Naive thymus-derived CD4-positive, alpha-beta T cell (primary cell): ENCODE measurements around the gene OSBP2. TPM values are rescaled to one million over a fixed set of nuclear protein-coding genes. Genes with fewer than 3 reads are reported as not detected.

Experiments used
- ATAC-seq: fragments of 150-1000 bp; cut with Tn5 transposase; 2 replicates; pipeline ENCODE4 v1.10.0; 2021; ENCODE audit warnings: mild to moderate bottlenecking, moderate library complexity
- CTCF ChIA-PET: fragments of 350-600 bp; sonication (Branson Sonifier 250); formaldehyde crosslinking; loops from one replicate; lab custom pipeline; 2021; ENCODE audit warnings: antibody characterized with exemption; lab: Charles Lee
- POLR2A ChIA-PET: fragments of 350-600 bp; sonication (Branson Sonifier 250); formaldehyde crosslinking; loops from one replicate; lab custom pipeline; 2021; ENCODE audit warnings: antibody characterized with exemption, inconsistent platforms; lab: Charles Lee
- DNase-seq, 9 donors: peaks; one replicate each; pipeline versions ENCODE4 v3.0.0 to v3.0.0-alpha.2; 2020 to 2022; ENCODE audit warnings: mixed read lengths in 1 of 9
- H3K27ac ChIP-seq: one replicate; pipeline ENCODE4 v1.7.0; 2013; ENCODE audit warnings: mild to moderate bottlenecking, low read depth, low read length, moderate library complexity
- H3K27me3 ChIP-seq, 2 donors: one replicate each; pipeline ENCODE4 v1.7.0; 2013; ENCODE audit warnings: low read length in 2 of 2, mild to moderate bottlenecking in 2 of 2, moderate library complexity in 2 of 2; ENCODE audit not compliant: control insufficient read depth in 2 of 2, insufficient read depth in 2 of 2
- H3K36me3 ChIP-seq, 3 experiments: 1 replicate in 2 of 3; 2 replicates in 1 of 3; pipeline ENCODE4 v1.7.0; 2013; ENCODE audit warnings: low read length in 3 of 3, mild to moderate bottlenecking in 3 of 3, moderate library complexity in 1 of 3; ENCODE audit not compliant: insufficient read depth in 3 of 3, control insufficient read depth in 2 of 3
- H3K4me1 ChIP-seq, 2 donors: one replicate each; pipeline ENCODE4 v1.7.0; 2013; ENCODE audit warnings: low read length in 2 of 2, mild to moderate bottlenecking in 2 of 2, moderate library complexity in 1 of 2; ENCODE audit not compliant: control insufficient read depth in 2 of 2, insufficient read depth in 2 of 2
- H3K4me3 ChIP-seq: 2 replicates; pipeline ENCODE4 v1.7.0; 2013; ENCODE audit warnings: mild to moderate bottlenecking, low read length
- H3K9me3 ChIP-seq, 3 experiments: 1 replicate in 2 of 3; 2 replicates in 1 of 3; pipeline ENCODE4 v1.7.0; 2013; ENCODE audit warnings: low read length in 3 of 3; ENCODE audit not compliant: control insufficient read depth in 2 of 3
- H3K27ac Mint-ChIP-seq, 9 donors: one replicate each; pipeline ENCODE4 v1.8.0; 2020 to 2022; ENCODE audit warnings: mixed read lengths in 9 of 9, mild to moderate bottlenecking in 8 of 9, moderate library complexity in 5 of 9, inconsistent platforms in 2 of 9
- H3K27me3 Mint-ChIP-seq, 5 donors: one replicate each; pipeline ENCODE4 v1.8.0; 2021 to 2022; ENCODE audit warnings: mixed read lengths in 5 of 5, mild to moderate bottlenecking in 1 of 5
- H3K36me3 Mint-ChIP-seq, 5 donors: one replicate each; pipeline ENCODE4 v1.8.0; 2020 to 2022; ENCODE audit warnings: mixed read lengths in 5 of 5, mild to moderate bottlenecking in 3 of 5, inconsistent platforms in 1 of 5
- H3K4me1 Mint-ChIP-seq, 7 donors: one replicate each; pipeline ENCODE4 v1.8.0; 2020 to 2022; ENCODE audit warnings: mixed read lengths in 7 of 7, mild to moderate bottlenecking in 3 of 7, inconsistent platforms in 1 of 7
- H3K4me3 Mint-ChIP-seq, 10 donors: one replicate each; pipeline ENCODE4 v1.8.0; 2020 to 2022; ENCODE audit warnings: mild to moderate bottlenecking in 10 of 10, mixed read lengths in 10 of 10, moderate library complexity in 6 of 10, inconsistent platforms in 2 of 10
- H3K9me3 Mint-ChIP-seq, 11 donors: one replicate each; pipeline ENCODE4 v1.8.0; 2020 to 2022; ENCODE audit warnings: mixed read lengths in 11 of 11, mild to moderate bottlenecking in 4 of 11, inconsistent platforms in 1 of 11, moderate library complexity in 1 of 11
- intact Hi-C, 2 donors: fragments of 100-400 bp; cut with micrococcal nuclease; formaldehyde crosslinking; loops; one replicate each; pipeline ENCODE4 v1.15.1; 2023
- polyA plus RNA-seq, 2 donors: library from polyadenylated mRNA; unstranded; fragments of 300-500 nt; fragmentation: Illumina TruSeq; gene quantifications; one replicate each; pipeline ENCODE4 v1.2.3, GENCODE V29; 2021
- total RNA-seq, 6 experiments: library from RNA in 5 of 6; stranded (reverse) in 5 of 6; gene quantifications; 1 replicate in 5 of 6; 2 replicates in 1 of 6; pipeline ENCODE4 v1.2.3 and lab custom pipeline; 2021 to 2026

OSBP2 gene
- total and polyA plus RNA-seq, 7 experiments from 2014 or later: 0.37 to 2.7 (median 1.8) TPM

DNA sequence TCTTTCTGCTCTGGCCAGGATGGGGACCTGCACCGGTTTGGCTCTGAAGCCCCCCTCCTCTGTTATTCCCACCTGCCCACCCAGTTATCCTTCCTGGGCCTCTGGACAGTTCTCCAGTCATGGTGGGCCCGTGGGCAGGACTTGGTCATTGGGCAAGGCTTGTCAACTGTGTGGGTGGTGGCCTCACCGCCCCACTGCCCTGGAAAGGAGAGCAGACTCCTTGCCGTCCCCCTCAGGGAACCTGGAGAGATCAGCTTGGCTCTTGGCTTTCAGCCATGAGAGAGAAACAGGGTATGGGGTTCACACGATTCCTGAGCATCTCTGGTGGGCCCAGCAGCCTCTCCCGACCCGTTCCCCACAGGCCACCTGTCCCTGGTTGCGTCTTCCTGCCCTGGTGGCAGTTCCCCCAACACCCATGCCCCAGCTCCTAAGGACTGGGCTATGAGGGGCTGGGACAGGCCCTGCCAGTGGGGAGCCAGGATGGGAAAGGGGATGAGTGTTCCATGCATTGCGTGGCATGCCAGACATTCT, 181.6 kb downstream of the OSBP2 start:
- Histone ChIP-seq H3K36me3 (no peaks in the 10 kb centered on the region), H3K27me3 (no peaks in the 10 kb centered on the region), H3K27ac (no peak overlapping the region), H3K4me1 (no peaks in the 10 kb centered on the region), H3K4me3 (no peak overlapping the region), H3K9me3 (no peaks in the 10 kb centered on the region)
- intact Hi-C loops: no loop called here
- no peak for ATAC-seq
- H3K27ac Mint-ChIP-seq: no peak overlapping the region
- H3K27me3 Mint-ChIP-seq: no peaks in the 10 kb centered on the region
- no peak overlapping the region for H3K4me3 Mint-ChIP-seq
- DNase-seq: no peak
- CTCF ChIA-PET: no interaction called here
- no peaks in the 10 kb centered on the region for H3K9me3 Mint-ChIP-seq
- POLR2A ChIA-PET: no interaction called here
- H3K4me1 Mint-ChIP-seq: no peaks in the 10 kb centered on the region
- no peaks in the 10 kb centered on the region for H3K36me3 Mint-ChIP-seq

DNA sequence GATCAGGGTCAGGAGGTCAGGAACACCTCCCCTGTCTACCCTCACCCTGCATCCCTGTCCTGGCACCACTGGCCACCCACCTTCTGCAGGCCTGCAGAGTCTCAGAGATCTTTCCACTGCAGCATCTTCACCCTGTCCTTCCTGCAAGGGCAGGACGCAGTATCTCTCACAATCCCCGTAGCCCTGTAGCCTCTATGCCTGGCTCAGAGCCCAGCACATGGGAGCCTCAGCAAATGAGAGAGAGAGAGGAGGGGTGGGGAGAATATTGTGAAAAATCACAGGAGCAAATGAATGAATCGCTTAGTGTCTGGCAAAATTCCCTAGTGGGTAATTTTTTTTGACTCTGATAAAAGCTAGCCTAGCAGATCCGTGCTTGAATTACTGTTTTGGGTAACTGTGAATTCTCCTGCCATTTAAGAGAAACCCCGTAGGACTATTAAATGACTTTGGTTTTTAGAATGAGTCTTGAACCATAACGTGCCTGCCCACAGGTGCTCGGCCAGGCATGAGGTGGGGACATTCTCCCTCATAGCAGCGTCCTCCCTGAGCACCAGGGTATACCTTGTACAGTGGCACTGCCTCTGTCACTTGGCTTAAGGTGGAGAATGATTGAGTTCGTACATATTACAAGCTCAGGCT, 182.4 kb downstream of the OSBP2 start:
- CTCF ChIA-PET: no interaction called here
- H3K4me1 ChIP-seq: no peaks in the 10 kb centered on the region
- ATAC-seq (no peak), DNase-seq (no peak)
- Mint-ChIP-seq H3K27me3 (no peaks in the 10 kb centered on the region), H3K27ac (no peak overlapping the region), H3K4me3 (no peak overlapping the region), H3K4me1 (no peaks in the 10 kb centered on the region), H3K36me3 (no peaks in the 10 kb centered on the region), H3K9me3 (no peaks in the 10 kb centered on the region)
- POLR2A ChIA-PET: no interaction called here
- H3K9me3 ChIP-seq: no peaks in the 10 kb centered on the region
- no peak overlapping the region for H3K4me3 ChIP-seq
- H3K27me3 ChIP-seq: no peaks in the 10 kb centered on the region
- no peak overlapping the region for H3K27ac ChIP-seq
- no peaks in the 10 kb centered on the region for H3K36me3 ChIP-seq
- intact Hi-C loops: no loop called here

DNA sequence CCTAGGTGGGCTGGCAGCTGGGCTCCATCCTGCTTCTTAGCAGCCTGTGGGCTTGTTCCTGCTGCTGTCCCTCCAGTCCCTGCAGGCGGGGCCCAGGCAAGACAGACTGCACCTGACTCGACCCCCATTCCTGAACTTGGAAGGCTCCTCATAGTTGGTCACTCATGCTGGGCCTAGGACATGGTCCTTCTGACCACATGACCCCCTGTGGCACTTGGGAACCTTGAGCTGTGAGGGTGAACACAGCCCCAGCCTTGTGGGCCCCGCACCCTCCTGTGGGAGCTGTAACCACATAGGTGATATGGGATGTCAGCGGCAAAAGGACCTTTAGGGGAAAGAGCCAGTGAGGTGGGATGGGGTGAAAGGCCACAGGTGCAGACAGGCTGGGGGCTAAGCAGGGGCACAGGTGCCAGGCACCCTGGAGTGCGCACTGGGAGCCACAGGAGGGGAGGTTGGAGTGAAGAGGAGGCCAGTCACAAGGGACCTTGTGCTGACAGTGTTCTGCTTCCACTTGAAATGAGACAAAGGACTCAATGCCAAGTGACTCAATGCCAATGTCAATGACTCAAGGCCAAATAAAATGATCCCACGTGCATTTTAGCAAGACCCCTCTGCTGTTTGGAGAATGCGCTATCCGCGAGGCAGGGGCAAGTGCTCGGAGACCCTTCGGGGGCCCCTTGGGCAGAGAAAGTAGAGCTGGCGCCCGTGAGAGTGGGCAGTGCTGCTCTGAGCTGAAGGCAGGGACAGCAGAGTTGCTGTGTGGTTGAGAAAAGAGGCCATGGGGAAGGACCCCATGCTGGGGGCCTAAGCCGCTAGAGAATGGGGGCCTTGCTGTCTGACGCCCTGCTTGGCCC, 183.2 kb downstream of the OSBP2 start:
- POLR2A ChIA-PET: no interaction called here
- no peak overlapping the region for H3K27ac ChIP-seq
- CTCF ChIA-PET: no interaction called here
- no peak overlapping the region for H3K27ac Mint-ChIP-seq
- H3K9me3 Mint-ChIP-seq: no peaks in the 10 kb centered on the region
- DNase-seq (no peak), ATAC-seq (no peak)
- H3K36me3 Mint-ChIP-seq: no peaks in the 10 kb centered on the region
- intact Hi-C loops: no loop called here
- H3K4me1 Mint-ChIP-seq: peaks cover 0 to 4% (median 0%) of the 10 kb centered on the region in 7 donors
- no peaks in the 10 kb centered on the region for H3K9me3 ChIP-seq
- no peaks in the 10 kb centered on the region for H3K36me3 ChIP-seq
- H3K4me3 ChIP-seq: no peak overlapping the region
- no peaks in the 10 kb centered on the region for H3K4me1 ChIP-seq
- no peaks in the 10 kb centered on the region for H3K27me3 Mint-ChIP-seq
- no peak overlapping the region for H3K4me3 Mint-ChIP-seq
- H3K27me3 ChIP-seq: no peaks in the 10 kb centered on the region

DNA sequence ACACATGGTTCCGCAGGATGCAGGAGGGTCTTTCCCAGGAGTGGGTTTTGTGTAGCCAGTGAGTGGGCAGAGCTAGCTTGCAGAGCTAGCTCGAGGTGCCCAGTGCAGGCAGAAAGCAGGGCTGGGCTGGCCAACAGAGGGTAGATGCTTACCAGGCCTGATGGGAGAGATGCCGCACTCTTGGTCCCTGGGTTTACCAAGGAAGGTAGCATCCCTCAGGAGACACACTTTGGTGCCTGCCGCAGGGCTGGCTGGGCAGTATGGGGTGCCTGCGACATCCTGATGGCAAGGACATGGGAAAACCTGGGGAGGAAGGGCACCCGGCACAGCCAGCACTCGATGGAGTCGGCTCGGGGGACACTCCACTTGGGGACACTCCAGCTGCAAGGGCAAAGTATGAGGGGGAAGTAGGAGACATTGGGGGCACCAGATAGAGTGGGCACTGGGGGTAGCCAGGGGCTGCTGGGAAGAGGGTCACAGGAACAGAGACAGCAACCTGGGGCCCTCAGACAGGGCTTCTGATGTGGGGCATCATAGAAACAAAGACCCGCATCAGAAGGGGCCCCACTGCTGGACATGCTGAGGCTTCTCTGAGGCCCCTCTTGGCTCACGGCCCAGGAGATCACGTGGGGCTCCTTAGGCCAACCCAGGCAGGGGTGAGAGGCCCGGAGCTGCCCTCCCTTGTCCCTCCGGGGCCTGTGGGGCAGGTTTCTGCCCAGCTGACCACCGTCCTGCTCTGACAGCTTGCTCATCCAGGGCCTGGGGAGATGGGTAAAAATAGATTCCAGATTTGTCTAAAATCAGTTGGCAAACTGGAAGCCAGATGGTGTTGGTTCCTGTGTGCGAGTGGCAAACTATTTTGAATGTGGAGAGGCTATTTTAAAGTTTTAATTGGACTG, 184.1 kb downstream of the OSBP2 start:
- Histone ChIP-seq H3K27ac (no peak overlapping the region), H3K9me3 (no peaks in the 10 kb centered on the region), H3K4me3 (no peak overlapping the region), H3K4me1 (no peaks in the 10 kb centered on the region), H3K36me3 (no peaks in the 10 kb centered on the region), H3K27me3 (no peaks in the 10 kb centered on the region)
- ATAC-seq (no peak), DNase-seq (no peak)
- H3K4me1 Mint-ChIP-seq: peaks cover 0 to 6% (median 0%) of the 10 kb centered on the region in 7 donors
- ChIA-PET POLR2A (no interaction called here), CTCF (no interaction called here)
- H3K27ac Mint-ChIP-seq: no peak overlapping the region
- H3K27me3 Mint-ChIP-seq: no peaks in the 10 kb centered on the region
- H3K36me3 Mint-ChIP-seq: no peaks in the 10 kb centered on the region
- intact Hi-C loops: no loop called here
- no peak overlapping the region for H3K4me3 Mint-ChIP-seq
- no peaks in the 10 kb centered on the region for H3K9me3 Mint-ChIP-seq

DNA sequence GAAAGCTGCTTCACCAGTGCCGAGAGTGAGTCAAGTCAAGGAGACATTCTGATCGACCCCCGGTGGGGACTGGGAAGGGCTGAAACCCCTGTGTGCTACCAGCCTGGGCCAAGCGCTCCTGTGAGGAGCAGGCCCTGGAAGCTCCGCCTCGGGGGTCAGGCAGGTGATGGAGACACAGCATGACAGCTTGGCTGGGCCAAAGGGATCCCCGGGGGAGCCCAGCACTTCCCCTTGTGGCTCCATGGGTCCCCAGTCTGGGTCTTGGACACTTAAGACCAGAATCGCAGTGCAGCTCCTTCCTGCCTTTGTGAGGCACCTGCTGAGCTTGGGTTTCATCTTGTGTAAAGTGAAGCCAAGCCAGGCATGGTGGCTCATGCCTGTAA, 184.7 kb downstream of the OSBP2 start:
- intact Hi-C loops: no loop called here
- Histone ChIP-seq H3K9me3 (no peaks in the 10 kb centered on the region), H3K27me3 (no peaks in the 10 kb centered on the region), H3K27ac (no peak overlapping the region), H3K36me3 (no peaks in the 10 kb centered on the region), H3K4me1 (no peaks in the 10 kb centered on the region), H3K4me3 (no peak overlapping the region)
- ChIA-PET POLR2A (no interaction called here), CTCF (no interaction called here)
- no peaks in the 10 kb centered on the region for H3K9me3 Mint-ChIP-seq
- DNase-seq (no peak), ATAC-seq (no peak)
- H3K4me3 Mint-ChIP-seq: no peak overlapping the region
- H3K4me1 Mint-ChIP-seq: peaks cover 0 to 6% (median 0%) of the 10 kb centered on the region in 7 donors
- no peak overlapping the region for H3K27ac Mint-ChIP-seq
- H3K27me3 Mint-ChIP-seq: no peaks in the 10 kb centered on the region
- H3K36me3 Mint-ChIP-seq: no peaks in the 10 kb centered on the region

DNA sequence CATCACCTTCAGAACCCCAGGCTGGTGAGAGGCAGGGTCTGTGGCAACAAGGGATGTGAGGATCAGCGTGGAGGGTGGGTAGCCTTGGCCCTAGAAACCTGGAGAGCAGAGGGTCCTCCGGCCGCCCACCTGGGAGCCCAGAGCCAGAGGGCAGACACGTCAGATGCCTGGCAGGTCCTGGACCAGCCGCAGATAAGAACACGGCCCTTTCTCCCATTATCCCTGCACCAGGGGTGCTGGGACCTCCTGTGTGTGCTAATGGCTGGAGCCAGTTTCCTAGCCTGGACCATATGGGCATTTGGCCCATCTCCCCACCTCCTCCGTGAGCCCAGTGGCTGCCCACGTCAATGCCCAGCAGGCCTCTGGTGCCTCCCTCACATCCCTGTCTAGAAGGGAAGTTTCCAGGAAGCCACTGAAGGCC, 185.5 kb downstream of the OSBP2 start:
- DNase-seq: no peak
- Histone ChIP-seq H3K36me3 (no peaks in the 10 kb centered on the region), H3K27me3 (no peaks in the 10 kb centered on the region), H3K27ac (no peak overlapping the region), H3K9me3 (no peaks in the 10 kb centered on the region), H3K4me1 (no peaks in the 10 kb centered on the region), H3K4me3 (no peak overlapping the region)
- H3K9me3 Mint-ChIP-seq: no peaks in the 10 kb centered on the region
- ATAC-seq: no peak
- ChIA-PET CTCF (no interaction called here), POLR2A (no interaction called here)
- intact Hi-C loops: no loop called here
- no peak overlapping the region for H3K4me3 Mint-ChIP-seq
- H3K27ac Mint-ChIP-seq: no peak overlapping the region
- peaks cover 0 to 6% (median 0%) of the 10 kb centered on the region in 7 donors for H3K4me1 Mint-ChIP-seq
- H3K27me3 Mint-ChIP-seq: no peaks in the 10 kb centered on the region
- H3K36me3 Mint-ChIP-seq: no peaks in the 10 kb centered on the region
